Vagina (tissue), 2 donors: ENCODE data around the gene GNAT2. TPM values are rescaled to one million over a fixed set of nuclear protein-coding genes. Genes with fewer than 3 reads are reported as not detected.

Source experiments
- DNase-seq, 2 donors: peaks; one replicate each; pipeline ENCODE4 v3.0.0-alpha.2; 2017; ENCODE audit errors: extremely low spot score in 2 of 2
- H3K27ac ChIP-seq: fragments of 200-600 bp; sonication (generic); one replicate; pipeline ENCODE4 v1.5.1; 2019
- H3K27me3 ChIP-seq: fragments of 200-600 bp; sonication (generic); one replicate; pipeline ENCODE4 v1.5.1; 2019
- H3K36me3 ChIP-seq, 2 donors: fragments of 200-600 bp; sonication (generic); one replicate each; pipeline ENCODE4 v1.5.1; 2017 to 2019
- H3K4me1 ChIP-seq: fragments of 200-600 bp; sonication (generic); one replicate; pipeline ENCODE4 v1.5.1; 2019
- H3K4me3 ChIP-seq, 2 donors: fragments of 200-600 bp; sonication (generic); 1 replicate in 1 of 2; 2 replicates in 1 of 2; pipeline ENCODE4 v1.5.1; 2016 to 2019
- H3K9me3 ChIP-seq: fragments of 200-600 bp; sonication (generic); one replicate; pipeline ENCODE4 v1.5.1; 2019
- POLR2A ChIP-seq, 2 donors: fragments of 450-650 bp; IDR thresholded peaks; one replicate each; pipeline ENCODE4 v1.6.1; 2017; ENCODE audit warnings: antibody characterized with exemption in 2 of 2, mild to moderate bottlenecking in 2 of 2, moderate library complexity in 2 of 2
- POLR2AphosphoS5 ChIP-seq, 2 donors: sonication (generic); formaldehyde crosslinking; IDR thresholded peaks; one replicate each; pipeline ENCODE4 v1.9.0; 2017; ENCODE audit warnings: antibody characterized with exemption in 2 of 2, mild to moderate bottlenecking in 2 of 2, low read depth in 1 of 2; ENCODE audit not compliant: insufficient read depth in 1 of 2
- intact Hi-C: fragments of 100-400 bp; cut with DNase I; formaldehyde crosslinking; loops from one replicate; pipeline ENCODE4 v1.15.1; 2023
- total RNA-seq: library from RNA; depleted of rRNA; stranded (reverse); fragments of >200 nt; gene quantifications from one replicate; pipeline ENCODE4 v1.2.3, GENCODE V29; 2016
- TF ChIP-seq, protein P1 (sequence below), 3 experiments: fragments of 450-650 bp in 2 of 3; fragments of 200-600 bp in 1 of 3; sonication (generic) in 1 of 3; IDR thresholded peaks; one replicate each; pipeline ENCODE4 v1.5.1; 2017 to 2019; ENCODE audit warnings: antibody characterized with exemption in 3 of 3, mild to moderate bottlenecking in 2 of 3, moderate library complexity in 2 of 3

Gene GNAT2
- total RNA-seq = not detected

DNA sequence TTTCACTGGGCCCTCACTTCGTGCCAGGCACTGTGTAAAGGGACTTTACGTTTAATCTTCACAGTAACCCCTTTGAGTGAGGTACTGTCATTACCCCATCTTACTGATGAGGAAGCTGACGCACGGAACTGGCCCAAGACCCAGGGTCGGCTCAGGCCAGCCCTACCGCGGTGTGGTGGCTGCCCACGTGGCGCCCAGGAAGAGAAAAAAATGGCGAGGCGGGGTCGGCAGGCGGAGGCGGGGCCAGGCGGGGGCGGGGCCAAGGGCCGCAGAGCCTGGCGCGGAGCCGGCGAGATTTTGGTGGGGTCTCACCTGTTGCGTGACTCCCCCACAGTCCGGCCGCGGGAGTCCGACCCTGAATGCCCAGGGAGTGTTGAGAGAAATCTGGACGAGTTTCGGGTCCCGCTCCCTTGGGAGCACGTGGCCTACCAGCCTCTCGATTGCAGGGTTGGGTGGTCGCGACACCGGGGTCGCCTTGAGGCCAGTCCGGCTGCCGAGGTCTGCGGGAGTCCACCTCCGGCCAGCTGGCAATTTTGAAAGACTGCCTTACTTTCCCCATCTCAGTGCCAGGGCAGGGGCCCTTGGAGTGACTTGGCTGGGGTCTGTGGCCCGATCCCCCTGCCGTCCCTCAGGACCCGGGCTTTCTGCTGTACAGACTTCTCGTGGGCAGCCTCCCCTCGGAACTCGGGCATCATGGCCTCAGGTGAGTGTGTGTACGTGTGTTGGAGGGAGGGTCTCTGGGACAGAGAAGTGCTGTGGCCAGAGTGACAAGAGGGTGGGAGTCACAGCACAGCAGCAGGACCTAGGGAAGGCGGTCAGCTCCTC is at the start of gene GNAT2, which contains the start of gene AMPD2:
GNAT2 (minus strand) TSS at position 41 of the 825 bp plus-strand sequence. CDS start 6,746 bp downstream, outside the sequence.
AMPD2 (plus strand) TSS at position 262 of the 825 bp plus-strand sequence. CDS start 1,339 bp downstream, outside the sequence.
- Histone ChIP-seq H3K4me3 (peak within 1 kb of the TSS; percentile 69 to 83), H3K9me3 (no peaks in the 10 kb centered on the region), H3K4me1 (peaks cover 48% of the 10 kb centered on the region), H3K27ac (peak within 1 kb of the TSS; percentile 91), H3K36me3 (no peaks in the 10 kb centered on the region), H3K27me3 (no peaks in the 10 kb centered on the region)
- TF ChIP-seq POLR2A (IDR thresholded peaks at IDR 0.05) = peak in 1 of 2 donors; percentile 48
- TF ChIP-seq POLR2AphosphoS5 (IDR thresholded peaks at IDR 0.05; ENCODE audit: insufficient read depth in 1 of 2, low read depth in 1 of 2) = peak in 1 of 2 donors; percentile 79
- TF ChIP-seq, protein P1, sequence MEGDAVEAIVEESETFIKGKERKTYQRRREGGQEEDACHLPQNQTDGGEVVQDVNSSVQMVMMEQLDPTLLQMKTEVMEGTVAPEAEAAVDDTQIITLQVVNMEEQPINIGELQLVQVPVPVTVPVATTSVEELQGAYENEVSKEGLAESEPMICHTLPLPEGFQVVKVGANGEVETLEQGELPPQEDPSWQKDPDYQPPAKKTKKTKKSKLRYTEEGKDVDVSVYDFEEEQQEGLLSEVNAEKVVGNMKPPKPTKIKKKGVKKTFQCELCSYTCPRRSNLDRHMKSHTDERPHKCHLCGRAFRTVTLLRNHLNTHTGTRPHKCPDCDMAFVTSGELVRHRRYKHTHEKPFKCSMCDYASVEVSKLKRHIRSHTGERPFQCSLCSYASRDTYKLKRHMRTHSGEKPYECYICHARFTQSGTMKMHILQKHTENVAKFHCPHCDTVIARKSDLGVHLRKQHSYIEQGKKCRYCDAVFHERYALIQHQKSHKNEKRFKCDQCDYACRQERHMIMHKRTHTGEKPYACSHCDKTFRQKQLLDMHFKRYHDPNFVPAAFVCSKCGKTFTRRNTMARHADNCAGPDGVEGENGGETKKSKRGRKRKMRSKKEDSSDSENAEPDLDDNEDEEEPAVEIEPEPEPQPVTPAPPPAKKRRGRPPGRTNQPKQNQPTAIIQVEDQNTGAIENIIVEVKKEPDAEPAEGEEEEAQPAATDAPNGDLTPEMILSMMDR (IDR thresholded peaks at IDR 0.05) = no peak
- peak in 1 of 2 donors; percentile 90 for DNase-seq
- intact Hi-C loops = loop anchor here (10.0 kb wide), 1 partner anchor 75 kb away; the partner anchor contains the start of gene GNAI3

- Histone ChIP-seq H3K27me3 (no peaks in the 10 kb centered on the region), H3K9me3 (no peaks in the 10 kb centered on the region), H3K4me3 (peak overlapping the region; percentile 61 to 66), H3K36me3 (no peaks in the 10 kb centered on the region), H3K4me1 (peaks cover 5% of the 10 kb centered on the region), H3K27ac (peak overlapping the region; percentile 72)
- intact Hi-C loops = no loop called here
- DNase-seq = no peak
- TF ChIP-seq, protein P1 (IDR thresholded peaks at IDR 0.05) = no peak
- no peak for TF ChIP-seq POLR2A (IDR thresholded peaks at IDR 0.05)
Observed at GRCh38 chr1:109668123-109668775, 48.8 kb upstream of the GNAT2 start.

GRCh38 chr1:109667452-109668122 is 48.2 kb upstream of the GNAT2 start, which contains the start of gene GSTM2:
Gene GSTM2 (plus strand): TSS chr1:109668057. CDS start chr1:109668116, 59 bp downstream.
- Histone ChIP-seq H3K36me3 (no peaks in the 10 kb centered on the region), H3K9me3 (no peaks in the 10 kb centered on the region), H3K27me3 (no peaks in the 10 kb centered on the region), H3K27ac (peak within 1 kb of the TSS; percentile 72), H3K4me1 (peaks cover 5% of the 10 kb centered on the region), H3K4me3 (peak within 1 kb of the TSS; percentile 61 to 66)
- TF ChIP-seq POLR2AphosphoS5 (IDR thresholded peaks at IDR 0.05; ENCODE audit: insufficient read depth in 1 of 2, low read depth in 1 of 2) = peak; percentile 63 to 85
- TF ChIP-seq, protein P1 (IDR thresholded peaks at IDR 0.05) = no peak
- intact Hi-C loops = no loop called here
- no peak for DNase-seq

GRCh38 chr1:109664671-109665070 is 45.3 kb upstream of the GNAT2 start:
- intact Hi-C loops = no loop called here

More at GRCh38 chr1:109664671-109665070, 45.3 kb upstream of the GNAT2 start:
- no peaks in the 10 kb centered on the region for H3K27me3 ChIP-seq
- H3K4me1 ChIP-seq = peaks cover 5% of the 10 kb centered on the region
- no peak overlapping the region for H3K4me3 ChIP-seq
- H3K36me3 ChIP-seq = peaks cover 0 to under 1% of the 10 kb centered on the region in 2 donors
- H3K9me3 ChIP-seq = no peaks in the 10 kb centered on the region
- no peak for DNase-seq
- TF ChIP-seq, protein P1 (IDR thresholded peaks at IDR 0.05) = no peak
- TF ChIP-seq POLR2A (IDR thresholded peaks at IDR 0.05) = no peak
- TF ChIP-seq POLR2AphosphoS5 (IDR thresholded peaks at IDR 0.05; ENCODE audit: insufficient read depth in 1 of 2, low read depth in 1 of 2) = no peak
- H3K27ac ChIP-seq = no peak overlapping the region
